ENCODE results near the gene SLC2A4RG.

The SLC2A4RG gene

GRCh38 chr20:63700199-63701050, 39.2 kb upstream of the SLC2A4RG start:
- H3K9ac ChIP-seq (ENCODE audit: low read length in 5 of 5) = peak overlapping the region in 1 of 5 donors; percentile 42
- no peak overlapping the region for H3K4me3 ChIP-seq (ENCODE audit: low read depth in 1 of 5, low read length in 5 of 5)
- peaks cover 0 to 41% (median 21%) of the 10 kb centered on the region in 5 donors for H3K36me3 ChIP-seq (ENCODE audit: control insufficient read depth in 5 of 5, insufficient read depth in 5 of 5, low read length in 5 of 5)
- peak overlapping the region; percentile 57 for H3K27ac ChIP-seq (ENCODE audit: low read depth, low read length)
- peaks cover 0 to 46% (median 38%) of the 10 kb centered on the region in 5 donors for H3K4me1 ChIP-seq (ENCODE audit: control insufficient read depth in 5 of 5, insufficient read depth in 5 of 5, low read length in 5 of 5)
- H3K27me3 ChIP-seq (ENCODE audit: control insufficient read depth in 5 of 5, insufficient read depth in 4 of 5, low read length in 5 of 5) = no peaks in the 10 kb centered on the region
- H3K9me3 ChIP-seq (ENCODE audit: control insufficient read depth in 5 of 5, low read length in 5 of 5) = no peaks in the 10 kb centered on the region

GRCh38 chr20:63701051-63701328, 38.6 kb upstream of the SLC2A4RG start:
- Histone ChIP-seq H3K27me3 (ENCODE audit: control insufficient read depth in 5 of 5, insufficient read depth in 4 of 5, low read length in 5 of 5) (no peaks in the 10 kb centered on the region), H3K36me3 (ENCODE audit: control insufficient read depth in 5 of 5, insufficient read depth in 5 of 5, low read length in 5 of 5) (peaks cover 0 to 45% (median 27%) of the 10 kb centered on the region in 5 donors), H3K9me3 (ENCODE audit: control insufficient read depth in 5 of 5, low read length in 5 of 5) (no peaks in the 10 kb centered on the region), H3K4me1 (ENCODE audit: control insufficient read depth in 5 of 5, insufficient read depth in 5 of 5, low read length in 5 of 5) (peaks cover 0 to 41% (median 32%) of the 10 kb centered on the region in 5 donors), H3K4me3 (ENCODE audit: low read depth in 1 of 5, low read length in 5 of 5) (no peak overlapping the region), H3K9ac (ENCODE audit: low read length in 5 of 5) (no peak overlapping the region), H3K27ac (ENCODE audit: low read depth, low read length) (no peak overlapping the region)

GRCh38 chr20:63701329-63702035, 38.1 kb upstream of the SLC2A4RG start:
- no peak overlapping the region for H3K4me3 ChIP-seq (ENCODE audit: low read depth in 1 of 5, low read length in 5 of 5)
- H3K4me1 ChIP-seq (ENCODE audit: control insufficient read depth in 5 of 5, insufficient read depth in 5 of 5, low read length in 5 of 5) = peaks cover 1 to 41% (median 31%) of the 10 kb centered on the region in 5 donors
- H3K9me3 ChIP-seq (ENCODE audit: control insufficient read depth in 5 of 5, low read length in 5 of 5) = no peaks in the 10 kb centered on the region
- no peak overlapping the region for H3K9ac ChIP-seq (ENCODE audit: low read length in 5 of 5)
- no peaks in the 10 kb centered on the region for H3K27me3 ChIP-seq (ENCODE audit: control insufficient read depth in 5 of 5, insufficient read depth in 4 of 5, low read length in 5 of 5)
- peaks cover 0 to 49% (median 32%) of the 10 kb centered on the region in 5 donors for H3K36me3 ChIP-seq (ENCODE audit: control insufficient read depth in 5 of 5, insufficient read depth in 5 of 5, low read length in 5 of 5)
- no peak overlapping the region for H3K27ac ChIP-seq (ENCODE audit: low read depth, low read length)

GRCh38 chr20:63702036-63702665, 37.4 kb upstream of the SLC2A4RG start:
- Histone ChIP-seq H3K27ac (ENCODE audit: low read depth, low read length) (no peak overlapping the region), H3K36me3 (ENCODE audit: control insufficient read depth in 5 of 5, insufficient read depth in 5 of 5, low read length in 5 of 5) (peaks cover 0 to 44% (median 32%) of the 10 kb centered on the region in 5 donors), H3K27me3 (ENCODE audit: control insufficient read depth in 5 of 5, insufficient read depth in 4 of 5, low read length in 5 of 5) (peaks cover 0 to 2% (median 0%) of the 10 kb centered on the region in 5 donors), H3K4me1 (ENCODE audit: control insufficient read depth in 5 of 5, insufficient read depth in 5 of 5, low read length in 5 of 5) (peaks cover 7 to 41% (median 31%) of the 10 kb centered on the region in 5 donors), H3K9ac (ENCODE audit: low read length in 5 of 5) (no peak overlapping the region), H3K4me3 (ENCODE audit: low read depth in 1 of 5, low read length in 5 of 5) (no peak overlapping the region), H3K9me3 (ENCODE audit: control insufficient read depth in 5 of 5, low read length in 5 of 5) (no peaks in the 10 kb centered on the region)

GRCh38 chr20:63702751-63703470, 36.7 kb upstream of the SLC2A4RG start:
- H3K27me3 ChIP-seq (ENCODE audit: control insufficient read depth in 5 of 5, insufficient read depth in 4 of 5, low read length in 5 of 5) = peaks cover 0 to 2% (median 0%) of the 10 kb centered on the region in 5 donors
- H3K4me1 ChIP-seq (ENCODE audit: control insufficient read depth in 5 of 5, insufficient read depth in 5 of 5, low read length in 5 of 5) = peaks cover 7 to 36% (median 27%) of the 10 kb centered on the region in 5 donors
- H3K4me3 ChIP-seq (ENCODE audit: low read depth in 1 of 5, low read length in 5 of 5) = no peak overlapping the region
- H3K36me3 ChIP-seq (ENCODE audit: control insufficient read depth in 5 of 5, insufficient read depth in 5 of 5, low read length in 5 of 5) = peaks cover 0 to 40% (median 32%) of the 10 kb centered on the region in 5 donors
- no peaks in the 10 kb centered on the region for H3K9me3 ChIP-seq (ENCODE audit: control insufficient read depth in 5 of 5, low read length in 5 of 5)
- no peak overlapping the region for H3K9ac ChIP-seq (ENCODE audit: low read length in 5 of 5)
- no peak overlapping the region for H3K27ac ChIP-seq (ENCODE audit: low read depth, low read length)

- Histone ChIP-seq H3K4me1 (ENCODE audit: control insufficient read depth in 5 of 5, insufficient read depth in 5 of 5, low read length in 5 of 5) (peaks cover 8 to 33% (median 28%) of the 10 kb centered on the region in 5 donors), H3K27me3 (ENCODE audit: control insufficient read depth in 5 of 5, insufficient read depth in 4 of 5, low read length in 5 of 5) (peaks cover 0 to 2% (median 0%) of the 10 kb centered on the region in 5 donors), H3K27ac (ENCODE audit: low read depth, low read length) (no peak overlapping the region), H3K9ac (ENCODE audit: low read length in 5 of 5) (no peak overlapping the region), H3K36me3 (ENCODE audit: control insufficient read depth in 5 of 5, insufficient read depth in 5 of 5, low read length in 5 of 5) (peaks cover 0 to 40% (median 32%) of the 10 kb centered on the region in 5 donors), H3K9me3 (ENCODE audit: control insufficient read depth in 5 of 5, low read length in 5 of 5) (no peaks in the 10 kb centered on the region), H3K4me3 (ENCODE audit: low read depth in 1 of 5, low read length in 5 of 5) (no peak overlapping the region)
Measured at GRCh38 chr20:63703471-63703975, 36.1 kb upstream of the SLC2A4RG start.

- H3K9me3 ChIP-seq (ENCODE audit: control insufficient read depth in 5 of 5, low read length in 5 of 5) = no peaks in the 10 kb centered on the region
- peaks cover 0 to 44% (median 34%) of the 10 kb centered on the region in 5 donors for H3K36me3 ChIP-seq (ENCODE audit: control insufficient read depth in 5 of 5, insufficient read depth in 5 of 5, low read length in 5 of 5)
- peaks cover 0 to 2% (median 0%) of the 10 kb centered on the region in 5 donors for H3K27me3 ChIP-seq (ENCODE audit: control insufficient read depth in 5 of 5, insufficient read depth in 4 of 5, low read length in 5 of 5)
- no peak overlapping the region for H3K27ac ChIP-seq (ENCODE audit: low read depth, low read length)
- H3K4me3 ChIP-seq (ENCODE audit: low read depth in 1 of 5, low read length in 5 of 5) = no peak overlapping the region
- no peak overlapping the region for H3K9ac ChIP-seq (ENCODE audit: low read length in 5 of 5)
- H3K4me1 ChIP-seq (ENCODE audit: control insufficient read depth in 5 of 5, insufficient read depth in 5 of 5, low read length in 5 of 5) = peaks cover 12 to 33% (median 28%) of the 10 kb centered on the region in 5 donors
Measured at GRCh38 chr20:63703976-63704748, 35.4 kb upstream of the SLC2A4RG start.

GRCh38 chr20:63704749-63705117, 34.8 kb upstream of the SLC2A4RG start:
- no peak overlapping the region for H3K27ac ChIP-seq (ENCODE audit: low read depth, low read length)
- no peak overlapping the region for H3K4me3 ChIP-seq (ENCODE audit: low read depth in 1 of 5, low read length in 5 of 5)
- H3K9me3 ChIP-seq (ENCODE audit: control insufficient read depth in 5 of 5, low read length in 5 of 5) = no peaks in the 10 kb centered on the region
- H3K9ac ChIP-seq (ENCODE audit: low read length in 5 of 5) = no peak overlapping the region
- peaks cover 0 to 44% (median 37%) of the 10 kb centered on the region in 5 donors for H3K36me3 ChIP-seq (ENCODE audit: control insufficient read depth in 5 of 5, insufficient read depth in 5 of 5, low read length in 5 of 5)
- peaks cover 0 to 2% (median 0%) of the 10 kb centered on the region in 5 donors for H3K27me3 ChIP-seq (ENCODE audit: control insufficient read depth in 5 of 5, insufficient read depth in 4 of 5, low read length in 5 of 5)
- H3K4me1 ChIP-seq (ENCODE audit: control insufficient read depth in 5 of 5, insufficient read depth in 5 of 5, low read length in 5 of 5) = peaks cover 12 to 33% (median 26%) of the 10 kb centered on the region in 5 donors
